GM23338 (cell line): ENCODE results near the gene AIFM2. TPM values are rescaled to one million over a fixed set of nuclear protein-coding genes. Genes with fewer than 3 reads are reported as not detected.

ENCODE experiments used
- ATAC-seq: fragments of 200-7000 bp; cut with Tn5 transposase; 3 replicates; pipeline ENCODE4 v1.9.1; 2020
- DNase-seq: peaks from one replicate; pipeline ENCODE4 v3.0.0-alpha.2; 2015; ENCODE audit warnings: low spot score
- H2AFZ ChIP-seq: fragments of 200-600 bp; sonication (generic); 2 replicates; pipeline ENCODE4 v1.8.0; 2016; ENCODE audit warnings: antibody characterized with exemption, mild to moderate bottlenecking, moderate library complexity
- H3F3A ChIP-seq: fragments of 200-600 bp; sonication (generic); replicated peaks from 2 replicates; pipeline ENCODE4 v1.8.0; 2017; ENCODE audit warnings: antibody characterized with exemption, mixed run types, low read depth
- H3K27ac ChIP-seq: fragments of 200-600 bp; sonication (generic); 2 replicates; pipeline ENCODE4 v1.6.1; 2016; ENCODE audit warnings: low read depth
- H3K27me3 ChIP-seq: fragments of 200-600 bp; sonication (generic); 2 replicates; pipeline ENCODE4 v1.8.0; 2016; ENCODE audit warnings: mild to moderate bottlenecking, mixed run types, moderate library complexity; ENCODE audit not compliant: insufficient read depth
- H3K36me3 ChIP-seq: fragments of 200-600 bp; sonication (generic); 2 replicates; pipeline ENCODE4 v1.8.0; 2016; ENCODE audit warnings: mild to moderate bottlenecking; ENCODE audit not compliant: insufficient read depth
- H3K4me1 ChIP-seq: fragments of 200-600 bp; sonication (generic); 2 replicates; pipeline ENCODE4 v1.8.0; 2016; ENCODE audit warnings: mild to moderate bottlenecking, moderate library complexity; ENCODE audit not compliant: insufficient read depth
- H3K4me2 ChIP-seq: fragments of 200-600 bp; sonication (generic); 2 replicates; pipeline ENCODE4 v1.7.1; 2017; ENCODE audit warnings: mixed run types
- H3K4me3 ChIP-seq: fragments of 200-600 bp; sonication (generic); 2 replicates; pipeline ENCODE4 v1.6.1; 2016; ENCODE audit warnings: mixed run types
- H3K79me2 ChIP-seq: fragments of 200-600 bp; sonication (generic); replicated peaks from 2 replicates; pipeline ENCODE4 v1.8.0; 2017; ENCODE audit warnings: mild to moderate bottlenecking; ENCODE audit not compliant: insufficient read depth
- H3K9me2 ChIP-seq: fragments of 200-600 bp; sonication (generic); 2 replicates; pipeline ENCODE4 v1.8.0; 2017; ENCODE audit not compliant: insufficient read depth
- H4K20me1 ChIP-seq: fragments of 200-600 bp; sonication (generic); replicated peaks from 2 replicates; pipeline ENCODE4 v1.8.0; 2017; ENCODE audit warnings: mild to moderate bottlenecking; ENCODE audit not compliant: insufficient read depth
- H3K27ac Mint-ChIP-seq: 2 replicates; pipeline ENCODE4 v1.8.0; 2020; ENCODE audit warnings: inconsistent platforms, mild to moderate bottlenecking, moderate library complexity, mixed read lengths
- H3K27me3 Mint-ChIP-seq: 3 replicates; pipeline ENCODE4 v1.8.0; 2022; ENCODE audit warnings: low read depth, mild to moderate bottlenecking, moderate library complexity, mixed read lengths, inconsistent platforms; ENCODE audit not compliant: insufficient read depth, poor library complexity
- H3K36me3 Mint-ChIP-seq: 3 replicates; pipeline ENCODE4 v1.8.0; 2021; ENCODE audit warnings: low read depth, mild to moderate bottlenecking, inconsistent platforms, moderate library complexity, mixed read lengths
- H3K4me1 Mint-ChIP-seq: 3 replicates; pipeline ENCODE4 v1.8.0; 2020; ENCODE audit warnings: mild to moderate bottlenecking, inconsistent platforms, mixed read lengths
- H3K4me3 Mint-ChIP-seq: 3 replicates; pipeline ENCODE4 v1.8.0; 2021; ENCODE audit warnings: moderate library complexity, mild to moderate bottlenecking, inconsistent platforms, mixed read lengths
- H3K9me3 Mint-ChIP-seq: 3 replicates; pipeline ENCODE4 v1.8.0; 2020; ENCODE audit warnings: moderate library complexity, mild to moderate bottlenecking, inconsistent platforms, mixed read lengths
- CTCF ChIP-seq, 2 experiments: fragments of 200-600 bp in 1 of 2; sonication (generic) in 1 of 2; conservative IDR thresholded peaks; 2 replicates each; pipeline versions ENCODE4 v1.5.1 to v1.6.1; 2016 to 2017; ENCODE audit warnings: antibody characterized with exemption in 2 of 2, low read depth in 2 of 2, mild to moderate bottlenecking in 2 of 2, moderate library complexity in 1 of 2
- ETS1 ChIP-seq: IDR thresholded peaks from 2 replicates; pipeline ENCODE4 v1.6.1; 2016; ENCODE audit warnings: antibody characterized with exemption
- EZH2 ChIP-seq: fragments of 200-600 bp; sonication (generic); IDR thresholded peaks from one replicate; pipeline ENCODE4 v1.8.0; 2017; ENCODE audit warnings: antibody characterized with exemption, mild to moderate bottlenecking, low read depth; ENCODE audit not compliant: unreplicated experiment
- EZH2phosphoT487 ChIP-seq: fragments of 200-600 bp; sonication (generic); IDR thresholded peaks from one replicate; pipeline ENCODE4 v1.8.1; 2018; ENCODE audit warnings: antibody characterized with exemption; ENCODE audit not compliant: unreplicated experiment
- JUNB ChIP-seq: IDR thresholded peaks from one replicate; pipeline ENCODE4 v1.6.1; 2016; ENCODE audit warnings: antibody characterized with exemption; ENCODE audit not compliant: unreplicated experiment
- NANOG ChIP-seq: IDR thresholded peaks from 2 replicates; pipeline ENCODE4 v1.6.1; 2016; ENCODE audit warnings: antibody characterized with exemption, borderline replicate concordance
- POLR2AphosphoS5 ChIP-seq: IDR thresholded peaks from 2 replicates; pipeline ENCODE4 v1.6.1; 2016; ENCODE audit warnings: antibody characterized with exemption, low read depth
- REST ChIP-seq: IDR thresholded peaks from one replicate; pipeline ENCODE4 v1.6.1; 2018; ENCODE audit warnings: antibody characterized with exemption; ENCODE audit not compliant: unreplicated experiment
- STAT1 ChIP-seq: IDR thresholded peaks from one replicate; pipeline ENCODE4 v1.6.1; 2016; ENCODE audit warnings: antibody characterized with exemption; ENCODE audit not compliant: unreplicated experiment
- ZNF331 ChIP-seq: fragments of 250-450 bp; sonication (Bioruptor Pico); IDR thresholded peaks from 2 replicates; pipeline ENCODE4 v1.5.0; 2020; ENCODE audit warnings: low read depth, mild to moderate bottlenecking, moderate library complexity
- polyA plus RNA-seq: library from polyadenylated mRNA; unstranded; fragments of >200 nt; fragmentation: Nextera tagmentation; extraction: Ambion mirVana; gene quantifications from 2 replicates; pipeline ENCODE4 v1.2.1, GENCODE V29; 2016
- total RNA-seq: library from RNA; depleted of rRNA; stranded (reverse); fragments of >200 nt; shearing (Covaris generic); gene quantifications from 2 replicates; pipeline ENCODE4 v1.2.3, GENCODE V29; 2014

AIFM2 gene
- total and polyA plus RNA-seq, 2 experiments from 2014 or later = 3.2 to 3.6 TPM

- no peak for TF ChIP-seq CTCF (conservative IDR thresholded peaks at IDR 0.05; ENCODE audit: low read depth in 2 of 2)
- no peak for TF ChIP-seq ZNF331 (CRISPR knock-in tag)
- no peak for TF ChIP-seq REST
- no peak for TF ChIP-seq NANOG
- TF ChIP-seq EZH2phosphoT487 = no peak
- TF ChIP-seq POLR2AphosphoS5 = no peak
Measured at GRCh38 chr10:70088308-70088698, 44.3 kb downstream of the AIFM2 start (continued).

- ATAC-seq (no peak), DNase-seq (no peak)
- H3K79me2 ChIP-seq = no peaks in the 10 kb centered on the region
- no peak overlapping the region for H3K27ac Mint-ChIP-seq
- H3K4me2 ChIP-seq = no peak overlapping the region
- no peaks in the 10 kb centered on the region for H3K9me2 ChIP-seq
- no peaks in the 10 kb centered on the region for H3K4me1 ChIP-seq
- no peak overlapping the region for H3K27ac ChIP-seq
- H3K4me1 Mint-ChIP-seq = peaks cover 2% of the 10 kb centered on the region; the same call in 1 of the 3 replicates
- no peaks in the 10 kb centered on the region for H3K27me3 Mint-ChIP-seq
- H4K20me1 ChIP-seq = no peaks in the 10 kb centered on the region
- no peak overlapping the region for H3K4me3 Mint-ChIP-seq
- H3K36me3 Mint-ChIP-seq = peaks cover 5% of the 10 kb centered on the region
- H3F3A ChIP-seq = no peaks in the 10 kb centered on the region
- H3K9me3 Mint-ChIP-seq = no peaks in the 10 kb centered on the region
- no peak overlapping the region for H3K4me3 ChIP-seq
- no peaks in the 10 kb centered on the region for H3K27me3 ChIP-seq
- no peaks in the 10 kb centered on the region for H3K36me3 ChIP-seq
- H2AFZ ChIP-seq = no peak overlapping the region
- no peak for TF ChIP-seq JUNB
- no peak for TF ChIP-seq EZH2
- no peak for TF ChIP-seq EZH2phosphoT487
- no peak for TF ChIP-seq NANOG
- TF ChIP-seq ETS1 = no peak
- TF ChIP-seq CTCF (conservative IDR thresholded peaks at IDR 0.05; ENCODE audit: low read depth in 2 of 2) = no peak
- no peak for TF ChIP-seq STAT1
Measured at GRCh38 chr10:70087616-70088307, 44.9 kb downstream of the AIFM2 start.
